ENCODE results near the gene PAFAH2.

PAFAH2 gene

DNA sequence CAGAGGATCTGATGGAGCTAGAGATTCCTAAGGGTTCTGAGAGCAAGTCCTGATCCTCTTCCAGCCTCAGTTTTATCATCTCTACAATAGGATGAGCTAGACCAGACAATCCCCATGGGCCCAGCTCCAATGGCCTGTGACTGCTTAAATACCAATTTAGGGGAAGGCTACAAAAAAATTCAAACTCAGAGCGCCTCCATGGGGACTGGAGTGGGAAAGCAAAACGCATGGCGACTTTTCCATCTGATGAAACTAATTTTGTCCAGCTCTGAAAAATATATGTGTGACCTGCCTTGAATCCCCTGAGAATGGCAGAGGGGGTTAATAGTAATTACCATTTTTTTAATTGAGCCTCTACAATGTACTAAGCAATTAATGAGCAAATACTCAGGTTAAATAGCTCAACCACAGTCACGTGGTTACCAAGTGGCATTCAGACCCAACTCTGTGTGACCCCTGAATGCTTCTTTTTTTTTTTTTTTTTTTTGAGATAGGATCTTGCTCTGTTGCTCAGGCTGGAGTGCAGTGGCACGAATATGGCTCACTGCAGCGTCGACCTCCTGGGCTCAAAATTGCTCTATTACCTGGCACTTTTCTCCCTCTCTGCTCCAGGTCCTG, 32.1 kb upstream of the PAFAH2 start:
- no peak for DNase-seq

DNA sequence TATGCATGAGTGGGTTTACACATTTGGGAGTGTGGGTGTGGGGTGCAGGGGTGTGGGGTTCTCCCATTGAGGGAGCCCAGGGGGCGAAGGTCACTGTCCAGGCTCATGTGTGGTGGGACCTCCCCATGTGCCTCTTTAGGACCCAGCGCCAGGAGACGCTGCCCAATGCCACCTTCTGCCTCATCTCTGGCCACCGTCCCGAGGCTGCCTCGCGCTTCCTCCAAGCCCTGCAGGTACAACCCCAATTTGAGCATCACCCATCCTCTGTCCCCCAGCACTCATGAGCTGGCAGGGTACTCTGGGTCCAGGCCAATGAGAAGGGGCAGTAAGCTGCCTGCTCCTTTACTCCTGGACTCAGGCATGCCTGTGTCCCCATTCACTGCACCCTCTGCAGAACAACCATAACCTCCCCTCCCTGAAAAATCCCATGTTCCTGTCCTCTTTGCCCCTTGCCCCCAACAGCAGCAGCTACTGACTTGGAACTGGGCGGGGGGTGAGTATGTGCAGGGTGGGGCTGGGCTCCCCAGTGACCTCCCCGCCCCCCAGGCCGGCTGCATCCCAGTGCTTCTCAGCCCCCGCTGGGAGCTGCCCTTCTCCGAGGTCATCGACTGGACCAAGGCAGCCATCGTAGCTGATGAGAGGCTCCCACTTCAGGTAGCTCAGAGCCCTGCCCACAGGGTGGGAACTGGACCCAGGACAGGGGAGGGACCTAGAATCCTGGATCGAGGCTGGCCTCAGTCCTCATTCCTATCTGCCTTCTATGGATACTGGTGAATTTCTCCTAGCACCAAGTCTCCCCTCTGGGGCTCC, 31.4 kb upstream of the PAFAH2 start:
- DNase-seq = no peak

- DNase-seq = no peak
Measured at GRCh38 chr1:26028490-26028980, 30.7 kb upstream of the PAFAH2 start.

DNA sequence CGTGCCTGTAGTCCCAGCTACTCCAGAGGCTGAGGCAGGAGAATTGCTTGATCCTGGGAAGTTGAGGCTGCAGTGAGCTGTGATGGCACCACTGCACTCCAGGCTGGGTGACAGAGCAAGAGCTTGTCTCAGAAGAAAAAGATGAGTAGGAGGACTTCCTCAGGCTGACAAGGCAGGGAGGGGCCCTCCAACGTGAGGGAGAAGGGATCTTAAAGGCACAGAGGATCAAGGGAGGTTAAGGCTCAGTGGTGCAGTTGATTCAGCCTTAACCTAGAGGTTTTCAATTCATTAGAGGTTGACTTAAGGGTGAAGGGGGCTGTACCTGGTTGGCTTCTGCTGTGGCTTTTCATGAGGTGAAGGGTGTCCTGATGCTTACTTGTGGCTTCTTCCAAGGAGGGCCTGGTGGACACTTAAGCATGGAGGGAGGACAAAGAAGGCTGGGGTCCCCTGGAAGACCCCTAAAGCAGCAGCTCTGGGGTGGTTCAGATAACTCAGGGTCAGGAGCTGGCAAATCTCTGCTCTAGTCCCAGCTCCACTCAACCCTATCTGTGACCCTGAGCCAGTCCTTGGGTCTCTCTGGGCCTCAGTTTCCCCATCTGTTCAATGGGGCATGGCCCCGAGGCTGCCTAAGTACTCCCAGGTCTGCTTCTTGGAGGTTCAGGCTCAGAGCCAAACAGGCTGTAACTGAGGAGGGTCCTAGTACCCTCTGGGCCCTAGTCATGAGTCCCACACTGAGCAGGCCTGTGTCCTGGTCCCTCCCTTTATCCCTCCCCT, 30.0 kb upstream of the PAFAH2 start:
- no peak for DNase-seq

DNA sequence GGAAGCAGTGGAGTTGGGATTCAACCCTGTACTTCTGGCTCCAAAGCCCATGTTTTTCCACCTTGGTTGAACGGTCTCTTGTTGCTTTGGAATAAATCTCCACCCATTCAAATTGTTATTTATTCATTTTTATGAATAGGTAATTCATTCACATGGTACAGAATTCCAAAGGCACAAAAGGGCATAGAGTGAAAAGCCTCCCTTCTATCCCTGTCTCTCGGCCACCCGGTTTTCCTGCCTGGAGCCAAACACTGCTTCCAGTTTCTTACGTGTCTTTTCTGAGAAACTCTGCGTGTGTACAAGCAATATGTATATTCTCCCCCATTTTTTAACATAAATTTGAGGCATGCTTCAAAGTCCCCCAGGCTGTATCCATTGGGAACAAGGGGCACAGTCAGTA, 27.7 kb upstream of the PAFAH2 start:
- no peak for DNase-seq

- DNase-seq = no peak
Measured at GRCh38 chr1:26025060-26025459, 27.2 kb upstream of the PAFAH2 start.

DNA sequence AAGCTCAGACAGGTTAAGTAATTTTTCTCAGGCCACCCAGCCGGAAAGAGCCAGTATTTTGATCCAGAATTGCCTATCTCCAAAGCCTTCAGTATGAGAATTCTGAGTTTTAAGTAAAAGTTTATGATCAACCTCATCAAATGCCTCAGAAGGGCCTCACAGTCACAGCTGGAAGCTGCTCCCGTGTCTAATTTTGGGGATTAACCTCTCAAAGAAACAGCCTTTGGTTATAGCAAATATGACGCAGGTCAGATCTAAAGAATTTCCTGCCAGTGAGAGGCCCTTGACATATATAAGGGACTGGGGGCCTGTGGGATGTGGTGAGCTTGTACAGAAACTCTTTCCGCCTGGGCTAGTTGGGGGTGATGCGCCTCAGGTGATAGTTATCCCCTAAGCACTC, 26.0 kb upstream of the PAFAH2 start:
- no peak for DNase-seq

DNA sequence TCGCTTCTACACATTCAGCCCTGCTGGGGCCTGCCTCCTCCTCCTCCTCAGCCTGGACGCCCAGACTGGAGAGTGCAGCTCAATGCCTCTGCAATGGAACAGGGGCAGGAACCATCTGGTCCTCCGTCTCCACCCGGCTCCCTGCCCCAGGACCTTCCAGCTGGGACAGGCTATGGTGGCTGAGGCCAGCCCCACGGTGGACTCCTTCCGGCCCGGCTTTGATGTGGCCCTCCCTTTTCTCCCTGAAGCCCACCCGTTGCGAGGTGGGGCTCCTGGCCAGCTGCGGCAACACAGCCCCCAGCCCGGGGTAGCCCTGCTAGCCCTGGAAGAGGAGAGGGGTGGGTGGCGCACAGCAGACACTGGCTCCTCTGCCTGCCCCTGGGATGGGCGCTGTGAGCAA, 25.1 kb upstream of the PAFAH2 start:
- DNase-seq = no peak

DNA sequence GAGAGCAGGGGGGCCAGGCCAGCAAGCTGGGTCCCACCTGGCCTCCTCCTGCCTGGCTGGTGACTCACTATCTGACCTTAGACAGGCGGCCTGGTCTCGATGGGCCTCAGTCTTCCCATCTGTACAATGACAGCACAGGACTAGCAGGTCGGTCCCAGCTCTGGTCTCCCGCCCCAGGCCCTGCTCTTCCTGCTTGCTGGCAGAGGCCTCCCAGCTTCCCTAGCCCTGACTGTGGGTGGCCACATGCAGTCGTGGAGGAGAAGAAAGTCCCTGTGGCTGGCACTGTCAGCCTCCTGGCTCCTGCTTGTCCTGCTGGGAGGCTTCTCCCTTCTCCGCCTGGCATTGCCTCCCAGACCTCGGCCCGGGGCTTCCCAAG, 24.5 kb upstream of the PAFAH2 start:
- DNase-seq = no peak

- DNase-seq = no peak
Measured at GRCh38 chr1:26021647-26022403, 24.0 kb upstream of the PAFAH2 start, which contains the start of gene EXTL1. Gene EXTL1, plus strand, starts transcription at chr1:26021775. Its CDS starts 872 bp downstream, at chr1:26022647.

DNA sequence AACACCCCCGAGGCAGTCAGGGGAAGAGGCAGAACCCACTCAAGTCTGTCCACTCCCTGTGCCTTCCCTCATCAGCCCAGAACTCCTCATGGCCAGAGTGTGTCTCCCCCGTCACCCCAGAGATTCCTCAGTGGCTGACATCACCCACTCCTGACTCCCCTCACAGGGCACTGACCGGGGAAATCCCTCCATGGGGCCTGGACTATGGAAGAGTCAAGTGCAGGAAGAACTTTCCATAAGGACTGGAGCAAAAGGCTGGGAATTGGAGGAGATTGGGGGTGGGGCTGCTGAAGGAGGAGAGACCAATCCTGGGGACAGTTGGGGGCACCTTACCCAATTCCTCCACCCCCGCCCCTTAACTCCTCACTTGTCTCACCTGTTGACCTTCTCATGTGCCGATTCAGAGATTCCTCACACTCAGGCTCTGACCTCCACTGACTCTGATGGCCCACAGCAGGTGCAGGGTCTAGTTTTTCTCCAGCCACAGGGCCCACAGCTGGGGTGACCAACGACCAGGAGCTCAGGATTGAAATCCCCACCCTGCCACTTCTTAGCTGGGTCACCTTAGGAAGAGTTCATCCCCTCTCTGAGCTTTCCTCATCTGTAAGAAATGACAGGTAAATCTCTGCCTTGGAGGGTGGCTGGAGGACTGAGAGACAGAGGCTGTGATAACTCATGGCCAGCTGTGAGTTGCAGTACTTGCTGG, 23.2 kb upstream of the PAFAH2 start:
- no peak for DNase-seq

DNA sequence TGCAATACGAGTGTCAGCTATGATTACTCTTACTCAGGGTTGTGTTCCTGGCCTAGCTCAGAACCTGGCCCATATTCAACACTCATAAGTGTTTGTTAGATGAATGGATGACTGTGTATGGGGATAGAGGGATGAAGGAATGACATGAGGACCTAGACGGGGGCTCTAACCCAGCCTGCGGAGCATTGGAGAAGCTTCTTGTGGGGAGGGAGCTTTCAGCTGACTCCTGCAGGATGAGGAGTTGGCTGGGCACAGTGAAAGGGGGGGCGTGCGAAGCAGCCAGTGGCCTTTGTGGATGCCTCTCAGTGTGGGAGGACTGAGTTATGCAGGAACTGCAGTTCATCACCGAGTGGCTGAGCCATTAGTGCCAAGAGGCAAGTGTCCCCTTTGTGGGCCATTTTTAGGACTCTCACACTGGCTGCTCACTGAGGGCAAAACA, 22.5 kb upstream of the PAFAH2 start:
- no peak for DNase-seq

- DNase-seq = no peak
Measured at GRCh38 chr1:26019641-26020315, 21.9 kb upstream of the PAFAH2 start.

GRCh38 chr1:26017606-26018005, 19.7 kb upstream of the PAFAH2 start:
- no peak for DNase-seq

DNA sequence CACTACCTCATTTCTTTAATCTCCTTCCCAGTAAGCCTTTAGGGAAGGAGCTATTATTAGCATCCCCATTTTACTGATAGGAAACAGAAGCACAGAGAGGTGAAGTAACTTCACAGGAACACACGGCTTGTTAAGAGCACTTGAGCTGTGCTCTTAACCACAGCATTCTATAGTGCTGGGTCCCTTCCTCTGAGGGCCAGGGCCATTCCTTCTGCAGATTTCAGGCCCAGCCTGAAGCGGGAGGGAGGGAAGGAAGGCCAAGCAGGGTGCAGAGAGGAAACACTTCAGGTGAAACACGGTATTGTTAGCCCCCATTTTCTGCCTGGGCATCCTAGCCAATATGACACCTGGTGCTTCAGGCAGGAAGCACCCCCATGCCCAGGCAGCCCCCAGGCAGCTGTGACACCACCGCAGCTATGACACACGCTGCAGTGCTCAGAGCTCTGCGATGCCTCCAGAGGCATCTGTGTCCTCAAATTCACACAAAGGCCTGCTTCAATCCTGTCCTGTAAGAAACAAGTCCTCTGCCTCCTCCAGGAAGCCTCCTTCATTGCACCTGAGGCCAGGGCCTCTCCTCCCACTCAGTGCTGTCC, 19.2 kb upstream of the PAFAH2 start:
- DNase-seq = no peak

- DNase-seq = no peak
Measured at GRCh38 chr1:26016258-26016952, 18.5 kb upstream of the PAFAH2 start.

DNA sequence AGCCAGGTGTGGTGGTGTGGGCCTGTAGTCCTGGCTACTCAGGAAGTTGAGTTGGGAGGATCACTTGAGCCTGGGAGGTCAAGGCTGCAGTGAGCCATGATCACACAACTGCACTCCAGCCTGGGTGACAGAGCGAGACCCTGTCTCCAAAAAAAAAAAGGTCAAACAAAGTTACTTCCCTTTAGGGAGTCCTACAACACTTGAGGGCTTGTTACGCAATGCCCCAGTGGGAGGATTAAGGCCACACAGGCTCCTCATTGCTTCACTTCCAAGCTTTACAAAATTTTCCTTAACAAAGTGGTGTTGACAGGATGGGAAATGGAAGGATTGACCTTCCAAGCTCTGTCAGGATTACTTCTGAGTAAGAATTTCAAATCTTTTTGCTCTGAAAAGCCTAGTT, 17.5 kb upstream of the PAFAH2 start:
- DNase-seq = no peak

GRCh38 chr1:26014179-26014578, 16.3 kb upstream of the PAFAH2 start:
- no peak for DNase-seq

GRCh38 chr1:26012864-26013263, 15.0 kb upstream of the PAFAH2 start:
- peak; percentile 40 for DNase-seq

DNA sequence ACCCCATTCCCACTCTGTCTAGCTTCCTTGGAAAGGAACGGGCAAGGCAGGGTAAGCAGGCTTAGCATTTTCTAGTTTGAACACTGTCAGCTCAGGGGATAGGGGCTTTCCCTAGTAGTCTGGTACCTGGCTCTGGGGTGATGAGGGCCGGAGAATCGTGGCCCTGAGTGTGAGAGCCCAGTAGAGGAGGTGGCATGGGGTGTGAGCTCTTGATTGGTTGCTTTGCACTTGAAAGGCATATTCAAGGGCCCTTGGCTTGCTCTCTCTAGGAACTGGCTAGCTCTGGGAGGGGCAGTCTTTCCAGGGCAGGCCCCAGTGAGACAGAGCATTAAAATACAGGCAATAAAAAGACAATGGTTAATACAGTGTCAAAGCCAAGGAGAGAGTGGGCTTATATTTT, 13.0 kb upstream of the PAFAH2 start:
- DNase-seq = no peak

Data from NCI-H1105 (cell line).